GM18861 (cell line): ENCODE results near the gene ECPAS.
"Not testable (repeated sequence)": the region's sequence is repeated elsewhere in the genome, so short reads cannot be mapped to it uniquely, and the experiment has no call there.

Experiments
- ATAC-seq: cut with Tn5 transposase; IDR thresholded peaks from one replicate; pipeline ENCODE4 v1.9.1; 2021; ENCODE audit not compliant: unreplicated experiment

ECPAS gene

GRCh38 chr9:111474385-111474784, 9.8 kb downstream of the ECPAS start:
- ATAC-seq, result no peak

GRCh38 chr9:111467778-111468367, 16.3 kb downstream of the ECPAS start:
- ATAC-seq, result no peak

- no peak for ATAC-seq
Measured at GRCh38 chr9:111463048-111463447, 21.1 kb downstream of the ECPAS start.

- ATAC-seq, result no peak
Measured at GRCh38 chr9:111458139-111459009, 25.8 kb downstream of the ECPAS start.

GRCh38 chr9:111456529-111456928, 27.7 kb downstream of the ECPAS start:
- peak; percentile 45 for ATAC-seq

- no peak for ATAC-seq
Measured at GRCh38 chr9:111455638-111456037, 28.5 kb downstream of the ECPAS start.

- ATAC-seq, result no peak
Measured at GRCh38 chr9:111454751-111455150, 29.4 kb downstream of the ECPAS start.

GRCh38 chr9:111451570-111451969, 32.6 kb downstream of the ECPAS start:
- no peak for ATAC-seq

GRCh38 chr9:111450124-111450523, 34.1 kb downstream of the ECPAS start:
- ATAC-seq, result no peak

- ATAC-seq, result no peak
Measured at GRCh38 chr9:111449705-111450104, 34.5 kb downstream of the ECPAS start.

- not testable (repeated sequence) for ATAC-seq
Measured at GRCh38 chr9:111445799-111446198, 38.4 kb downstream of the ECPAS start.

- no peak for ATAC-seq
Measured at GRCh38 chr9:111443454-111443853, 40.7 kb downstream of the ECPAS start.

GRCh38 chr9:111442360-111443027, 41.7 kb downstream of the ECPAS start:
- ATAC-seq, result no peak

- no peak for ATAC-seq
Measured at GRCh38 chr9:111440226-111440625, 44.0 kb downstream of the ECPAS start.

GRCh38 chr9:111438541-111439235, 45.5 kb downstream of the ECPAS start:
- ATAC-seq, result no peak

GRCh38 chr9:111436571-111436970, 47.6 kb downstream of the ECPAS start:
- no peak for ATAC-seq

- no peak for ATAC-seq
Measured at GRCh38 chr9:111433082-111433481, 51.1 kb downstream of the ECPAS start.

GRCh38 chr9:111431684-111432083, 52.5 kb downstream of the ECPAS start:
- ATAC-seq, result no peak

GRCh38 chr9:111429175-111429574, 55.0 kb downstream of the ECPAS start:
- no peak for ATAC-seq

- no peak for ATAC-seq
Measured at GRCh38 chr9:111427186-111427585, 57.0 kb downstream of the ECPAS start.

- no peak for ATAC-seq
Measured at GRCh38 chr9:111423389-111423788, 60.8 kb downstream of the ECPAS start.
